ENCODE data around the gene RBBP8. TPM values are rescaled to one million over a fixed set of nuclear protein-coding genes. Genes with fewer than 3 reads are reported as not detected.

Gene RBBP8
- total and polyA plus RNA-seq, 10 of the 15 experiments (the other 5 are each of a cell fraction or from before 2014, with no cell fraction given) = 46.2 to 82.3 (median 68.7) TPM

DNA sequence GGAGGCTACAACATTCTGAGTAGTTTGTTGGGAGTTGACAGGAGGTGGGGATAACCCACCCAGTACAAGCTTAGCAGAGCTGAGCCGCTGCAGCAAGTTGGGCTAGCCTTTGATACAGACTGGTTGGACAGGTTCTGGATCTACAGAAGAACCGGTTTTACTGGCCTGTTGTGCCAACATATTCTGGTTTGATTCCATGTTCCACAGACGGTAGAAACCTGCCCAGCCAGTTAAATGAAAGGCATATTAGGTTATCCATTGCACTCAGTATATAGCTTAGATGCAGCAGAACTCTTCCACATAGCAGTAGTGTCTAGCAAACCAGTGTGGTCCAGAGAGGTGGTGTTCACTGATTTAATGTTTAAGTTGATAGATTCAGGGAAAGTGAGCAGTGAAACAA, 19.3 kb upstream of the RBBP8 start (continued):
- no peak for TF ChIP-seq ASH2L (IDR thresholded peaks at IDR 0.05; ENCODE audit: borderline replicate concordance, low read depth)

- DNase-seq (ENCODE audit: low read depth, low spot score) (no peak), FAIRE-seq (no peak), ATAC-seq (no peak)
- Histone ChIP-seq H3K27ac (ENCODE audit: control insufficient read depth, insufficient read depth) (no peak overlapping the region), H3K9me3 (replicated peaks; ENCODE audit: control insufficient read depth, insufficient read depth, low read length) (no peaks in the 10 kb centered on the region), H3K4me2 (ENCODE audit: control insufficient read depth, insufficient read depth) (no peak overlapping the region), H3K4me3 (no peak overlapping the region), H3K9ac (ENCODE audit: control insufficient read depth, insufficient read depth, low read length) (no peak overlapping the region), H3K4me1 (ENCODE audit: control insufficient read depth, insufficient read depth, low read length) (no peaks in the 10 kb centered on the region), H2AFZ (ENCODE audit: control insufficient read depth, low read depth, low read length) (no peak overlapping the region), H4K20me1 (ENCODE audit: control insufficient read depth, insufficient read depth) (no peaks in the 10 kb centered on the region), H3K79me2 (ENCODE audit: control insufficient read depth, insufficient read depth, low read length) (no peaks in the 10 kb centered on the region), H3K27me3 (replicated peaks in 1 of 2; ENCODE audit: control insufficient read depth in 2 of 2, insufficient read depth in 2 of 2, low read length in 1 of 2) (no peaks in the 10 kb centered on the region), H3K36me3 (ENCODE audit: control insufficient read depth in 2 of 2, insufficient read depth in 2 of 2, low read length in 1 of 2) (no peaks in the 10 kb centered on the region)
- ChIA-PET POLR2A (no interaction called here), CTCF (interaction anchor here (1.4 to 3.3 kb wide), 5 partner anchors 15 to 100 kb away, joined by 3 to 18 read pairs (median 4); no protein-coding TSS in a partner anchor), RAD21 (ENCODE audit: unreplicated experiment) (interaction anchor here (1.0 kb wide), 1 partner anchor 61 kb away, joined by 3 read pairs; no protein-coding TSS in a partner anchor), SMC1A (ENCODE audit: uncharacterized antibody, unreplicated experiment) (no interaction called here)
- intact Hi-C loops (cut with micrococcal nuclease; ENCODE audit: unreplicated experiment) (no loop called here), in situ Hi-C loops (cut with MboI) (no loop called here)
- no TSS peak for BruUV-seq (replicated peaks)
- WGBS (ENCODE audit: insufficient coverage, insufficient replicate concordance, low lambda C conversion rate, missing lambda C conversion rate) = 86% methylated on average over 3 of the region's 3 CpGs
- TF ChIP-seq ELK1 (IDR thresholded peaks at IDR 0.05; ENCODE audit: low read depth, low read length) (no peak), STAT1 (conservative IDR thresholded peaks at IDR 0.05) (no peak), MTA3 (IDR thresholded peaks at IDR 0.05; ENCODE audit: borderline replicate concordance, low read length) (no peak), BCLAF1 (IDR thresholded peaks at IDR 0.05) (no peak), SMAD5 (IDR thresholded peaks at IDR 0.05; ENCODE audit: low read depth) (no peak), CTCF (IDR thresholded peaks at IDR 0.05 in 2 of 3, conservative IDR thresholded peaks at IDR 0.05 in 1 of 3; ENCODE audit: control insufficient read depth in 2 of 3, extremely low read depth in 1 of 3, insufficient read depth in 1 of 3, low read depth in 3 of 3, low read length in 3 of 3) (no peak), NR2C2 (IDR thresholded peaks at IDR 0.05; ENCODE audit: borderline replicate concordance, control insufficient read depth, insufficient read length, low read depth) (no peak), LARP7 (IDR thresholded peaks at IDR 0.05) (no peak)
- TF ChIP-seq, protein P1, sequence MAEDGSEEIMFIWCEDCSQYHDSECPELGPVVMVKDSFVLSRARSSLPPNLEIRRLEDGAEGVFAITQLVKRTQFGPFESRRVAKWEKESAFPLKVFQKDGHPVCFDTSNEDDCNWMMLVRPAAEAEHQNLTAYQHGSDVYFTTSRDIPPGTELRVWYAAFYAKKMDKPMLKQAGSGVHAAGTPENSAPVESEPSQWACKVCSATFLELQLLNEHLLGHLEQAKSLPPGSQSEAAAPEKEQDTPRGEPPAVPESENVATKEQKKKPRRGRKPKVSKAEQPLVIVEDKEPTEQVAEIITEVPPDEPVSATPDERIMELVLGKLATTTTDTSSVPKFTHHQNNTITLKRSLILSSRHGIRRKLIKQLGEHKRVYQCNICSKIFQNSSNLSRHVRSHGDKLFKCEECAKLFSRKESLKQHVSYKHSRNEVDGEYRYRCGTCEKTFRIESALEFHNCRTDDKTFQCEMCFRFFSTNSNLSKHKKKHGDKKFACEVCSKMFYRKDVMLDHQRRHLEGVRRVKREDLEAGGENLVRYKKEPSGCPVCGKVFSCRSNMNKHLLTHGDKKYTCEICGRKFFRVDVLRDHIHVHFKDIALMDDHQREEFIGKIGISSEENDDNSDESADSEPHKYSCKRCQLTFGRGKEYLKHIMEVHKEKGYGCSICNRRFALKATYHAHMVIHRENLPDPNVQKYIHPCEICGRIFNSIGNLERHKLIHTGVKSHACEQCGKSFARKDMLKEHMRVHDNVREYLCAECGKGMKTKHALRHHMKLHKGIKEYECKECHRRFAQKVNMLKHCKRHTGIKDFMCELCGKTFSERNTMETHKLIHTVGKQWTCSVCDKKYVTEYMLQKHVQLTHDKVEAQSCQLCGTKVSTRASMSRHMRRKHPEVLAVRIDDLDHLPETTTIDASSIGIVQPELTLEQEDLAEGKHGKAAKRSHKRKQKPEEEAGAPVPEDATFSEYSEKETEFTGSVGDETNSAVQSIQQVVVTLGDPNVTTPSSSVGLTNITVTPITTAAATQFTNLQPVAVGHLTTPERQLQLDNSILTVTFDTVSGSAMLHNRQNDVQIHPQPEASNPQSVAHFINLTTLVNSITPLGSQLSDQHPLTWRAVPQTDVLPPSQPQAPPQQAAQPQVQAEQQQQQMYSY (CRISPR knock-in tag; IDR thresholded peaks at IDR 0.05) = no peak
Measured at GRCh38 chr18:22914633-22915032, 18.5 kb upstream of the RBBP8 start.
